ENCODE results near the gene KERA.

Gene KERA

GRCh38 chr12:91017511-91018263 is 40.1 kb downstream of the KERA start:
- Histone ChIP-seq H3K4me1 (no peaks in the 10 kb centered on the region), H3K4me3 (ENCODE audit: low read depth, low read length) (no peak overlapping the region), H3K27me3 (no peaks in the 10 kb centered on the region), H3K36me3 (no peaks in the 10 kb centered on the region), H3K9me3 (no peaks in the 10 kb centered on the region)
- DNase-seq: no peak
- TF ChIP-seq, protein P1, sequence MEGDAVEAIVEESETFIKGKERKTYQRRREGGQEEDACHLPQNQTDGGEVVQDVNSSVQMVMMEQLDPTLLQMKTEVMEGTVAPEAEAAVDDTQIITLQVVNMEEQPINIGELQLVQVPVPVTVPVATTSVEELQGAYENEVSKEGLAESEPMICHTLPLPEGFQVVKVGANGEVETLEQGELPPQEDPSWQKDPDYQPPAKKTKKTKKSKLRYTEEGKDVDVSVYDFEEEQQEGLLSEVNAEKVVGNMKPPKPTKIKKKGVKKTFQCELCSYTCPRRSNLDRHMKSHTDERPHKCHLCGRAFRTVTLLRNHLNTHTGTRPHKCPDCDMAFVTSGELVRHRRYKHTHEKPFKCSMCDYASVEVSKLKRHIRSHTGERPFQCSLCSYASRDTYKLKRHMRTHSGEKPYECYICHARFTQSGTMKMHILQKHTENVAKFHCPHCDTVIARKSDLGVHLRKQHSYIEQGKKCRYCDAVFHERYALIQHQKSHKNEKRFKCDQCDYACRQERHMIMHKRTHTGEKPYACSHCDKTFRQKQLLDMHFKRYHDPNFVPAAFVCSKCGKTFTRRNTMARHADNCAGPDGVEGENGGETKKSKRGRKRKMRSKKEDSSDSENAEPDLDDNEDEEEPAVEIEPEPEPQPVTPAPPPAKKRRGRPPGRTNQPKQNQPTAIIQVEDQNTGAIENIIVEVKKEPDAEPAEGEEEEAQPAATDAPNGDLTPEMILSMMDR (IDR thresholded peaks at IDR 0.05; ENCODE audit: low read depth, low read length): no peak

- H3K4me1 ChIP-seq: no peaks in the 10 kb centered on the region
- no peak for DNase-seq
- H3K36me3 ChIP-seq: no peaks in the 10 kb centered on the region
- TF ChIP-seq, protein P1 (IDR thresholded peaks at IDR 0.05; ENCODE audit: low read depth, low read length): no peak
- no peaks in the 10 kb centered on the region for H3K9me3 ChIP-seq
- H3K27me3 ChIP-seq: no peaks in the 10 kb centered on the region
- no peak overlapping the region for H3K4me3 ChIP-seq (ENCODE audit: low read depth, low read length)
These were observed 40.8 kb downstream of the KERA start for GRCh38 chr12:91017043-91017442.

- Histone ChIP-seq H3K4me1 (no peaks in the 10 kb centered on the region), H3K27me3 (no peaks in the 10 kb centered on the region), H3K36me3 (no peaks in the 10 kb centered on the region), H3K9me3 (no peaks in the 10 kb centered on the region), H3K4me3 (ENCODE audit: low read depth, low read length) (no peak overlapping the region)
- TF ChIP-seq, protein P1 (IDR thresholded peaks at IDR 0.05; ENCODE audit: low read depth, low read length): no peak
- DNase-seq: no peak
These were observed 48.4 kb downstream of the KERA start for GRCh38 chr12:91009319-91009950.

DNA sequence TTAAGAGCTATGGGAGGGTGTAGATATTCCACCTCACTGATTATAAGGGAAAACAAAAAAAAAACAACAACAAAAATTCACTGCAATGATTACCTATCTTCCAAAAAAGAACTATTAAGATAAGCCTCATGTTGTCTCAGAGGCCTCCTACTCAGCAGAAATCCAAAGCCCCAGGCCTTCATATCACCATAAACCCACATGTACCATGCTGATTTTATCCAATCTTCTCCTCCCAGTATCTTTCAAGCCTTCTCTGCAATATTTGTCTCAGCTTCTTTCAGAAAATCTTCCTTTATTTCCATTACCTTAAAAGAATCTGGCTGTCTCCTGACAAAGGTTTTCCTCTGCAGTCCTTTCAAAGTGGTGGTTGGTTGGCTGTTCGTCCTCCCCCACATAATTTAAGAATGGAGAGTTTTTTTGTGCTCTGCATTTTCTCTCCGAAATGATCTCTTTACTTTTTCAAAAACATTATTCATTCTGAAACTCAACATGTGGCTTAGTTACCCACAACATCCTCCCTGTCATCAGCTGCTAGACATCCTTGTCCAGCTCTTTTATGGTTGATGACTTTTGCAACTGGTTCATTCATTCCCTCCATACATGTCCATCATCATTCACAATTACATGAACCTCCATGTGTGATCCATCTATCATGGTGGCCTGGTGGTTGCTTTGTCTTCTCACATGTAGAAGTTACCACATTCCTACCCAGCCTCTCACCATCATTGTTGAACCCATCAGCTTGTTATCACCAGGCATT is 50.1 kb downstream of the KERA start:
- Histone ChIP-seq H3K9me3 (no peaks in the 10 kb centered on the region), H3K36me3 (no peaks in the 10 kb centered on the region), H3K27me3 (no peaks in the 10 kb centered on the region), H3K4me1 (no peaks in the 10 kb centered on the region), H3K4me3 (ENCODE audit: low read depth, low read length) (no peak overlapping the region)
- TF ChIP-seq, protein P1 (IDR thresholded peaks at IDR 0.05; ENCODE audit: low read depth, low read length): no peak
- no peak for DNase-seq

DNA sequence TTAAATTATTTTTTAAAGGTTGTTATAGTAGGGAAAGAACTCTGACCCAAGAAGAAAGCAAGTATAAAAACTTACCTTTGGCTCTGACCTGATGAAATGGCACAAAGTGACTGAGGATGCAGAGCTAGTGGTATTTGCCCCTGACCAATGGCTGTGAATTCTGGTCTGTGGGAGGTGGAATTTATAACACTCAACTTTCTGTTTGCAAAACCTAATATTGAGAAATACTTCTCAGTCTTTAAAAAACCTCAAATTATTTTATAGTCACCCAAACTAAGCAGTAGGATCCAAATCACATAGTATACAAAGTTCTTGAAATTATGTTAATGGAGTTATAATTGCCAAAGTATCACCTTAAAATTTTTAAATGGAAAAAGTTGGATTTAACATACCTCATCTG is 53.0 kb downstream of the KERA start, which contains the start of gene EPYC:
Gene EPYC, minus strand, starts transcription at position 101 of the 400 bp plus-strand sequence. CDS start 2,407 bp downstream, outside the sequence.
- TF ChIP-seq, protein P1 (IDR thresholded peaks at IDR 0.05; ENCODE audit: low read depth, low read length): no peak
- Histone ChIP-seq H3K4me1 (no peaks in the 10 kb centered on the region), H3K27me3 (no peaks in the 10 kb centered on the region), H3K9me3 (no peaks in the 10 kb centered on the region), H3K36me3 (no peaks in the 10 kb centered on the region), H3K4me3 (ENCODE audit: low read depth, low read length) (no peak within 1 kb of the TSS)
- DNase-seq: no peak
